ENCODE data around the gene PRLR. TPM values are rescaled to one million over a fixed set of nuclear protein-coding genes. Genes with fewer than 3 reads are reported as not detected.
"Not testable (repeated sequence)": the region's sequence is repeated elsewhere in the genome, so short reads cannot be mapped to it uniquely, and the experiment has no call there.

The PRLR gene
- total RNA-seq, 1 experiment from 2014 or later = 1.1 TPM

DNA sequence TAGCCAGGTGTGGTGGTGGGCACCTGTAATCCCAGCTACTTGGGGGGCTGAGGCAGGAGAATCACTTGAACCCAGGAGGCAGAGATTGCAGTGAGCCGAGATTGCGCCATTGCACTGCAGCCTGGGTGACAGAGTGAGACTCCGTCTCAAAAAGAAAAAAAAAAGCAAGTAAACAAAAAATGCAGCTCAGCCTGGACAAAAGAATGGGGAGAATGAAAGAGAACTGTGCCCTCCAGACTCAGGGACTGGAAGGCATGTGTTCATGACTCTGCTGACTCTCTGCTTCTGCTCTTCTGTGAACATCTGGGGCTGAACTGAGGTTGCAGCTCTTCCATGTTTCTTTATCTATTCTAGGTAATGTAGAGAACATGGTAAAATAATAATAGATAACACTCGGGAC lies 194.4 kb downstream of the PRLR start:
- DNase-seq (ENCODE audit: low spot score) = not testable (repeated sequence)

DNA sequence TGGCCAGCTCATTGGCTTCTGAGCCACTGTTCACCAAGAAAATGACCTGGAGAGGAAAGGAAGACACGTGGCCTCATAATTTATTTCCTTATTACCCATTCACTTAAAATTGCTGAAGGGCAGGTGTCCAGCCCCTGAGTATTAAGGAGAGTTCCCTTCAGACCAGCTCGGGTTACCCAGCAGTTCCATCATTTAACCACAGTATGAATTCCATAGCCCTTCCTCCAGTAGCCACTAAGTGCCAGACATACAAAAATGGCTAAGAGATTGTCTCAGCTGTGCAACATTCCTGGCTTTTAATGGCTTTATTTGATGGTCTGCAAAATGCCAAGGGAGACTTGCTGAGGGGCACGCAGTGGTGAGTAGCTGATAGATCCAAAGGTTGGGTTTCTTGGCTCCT lies 195.0 kb downstream of the PRLR start:
- DNase-seq (ENCODE audit: low spot score) = no peak

DNA sequence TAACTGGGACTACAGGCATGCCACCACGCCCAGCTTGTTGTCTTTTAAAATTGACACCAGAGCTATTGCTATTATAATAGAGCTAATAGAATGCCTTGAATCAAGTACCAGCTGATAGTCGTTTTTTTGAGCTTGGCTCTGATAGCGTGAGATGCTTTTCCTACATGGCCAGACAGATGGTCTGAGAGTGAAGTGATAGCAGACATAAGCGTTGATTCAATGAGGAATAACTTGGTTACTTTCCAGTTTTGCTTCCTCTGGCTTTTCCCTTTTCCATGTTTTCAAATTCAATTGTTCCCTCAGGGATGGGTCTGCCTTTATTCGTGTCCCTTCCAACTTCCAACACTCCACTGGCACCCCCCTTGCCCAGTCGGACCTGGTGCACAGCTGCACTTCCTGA lies 197.9 kb downstream of the PRLR start:
- DNase-seq (ENCODE audit: low spot score) = no peak

DNA sequence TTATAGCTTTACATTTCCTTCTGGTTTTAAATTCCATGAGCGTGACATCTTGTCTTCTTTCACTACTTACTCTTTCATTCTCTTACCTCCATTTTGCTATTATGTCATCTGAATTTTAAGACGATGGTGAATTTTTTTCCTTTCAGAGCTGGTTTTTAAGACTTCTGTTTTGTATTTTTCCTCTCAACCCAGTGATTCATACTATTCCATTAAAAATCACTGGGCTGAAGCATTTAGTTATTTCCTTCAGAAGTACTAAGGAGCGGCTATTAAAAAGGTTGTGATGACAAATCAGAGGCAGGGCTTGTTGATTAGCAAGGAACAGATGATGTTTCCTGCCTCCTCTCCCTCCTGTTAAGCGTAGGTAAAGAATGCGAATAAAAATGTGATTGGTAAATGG lies 199.0 kb downstream of the PRLR start:
- no peak for DNase-seq (ENCODE audit: low spot score)

DNA sequence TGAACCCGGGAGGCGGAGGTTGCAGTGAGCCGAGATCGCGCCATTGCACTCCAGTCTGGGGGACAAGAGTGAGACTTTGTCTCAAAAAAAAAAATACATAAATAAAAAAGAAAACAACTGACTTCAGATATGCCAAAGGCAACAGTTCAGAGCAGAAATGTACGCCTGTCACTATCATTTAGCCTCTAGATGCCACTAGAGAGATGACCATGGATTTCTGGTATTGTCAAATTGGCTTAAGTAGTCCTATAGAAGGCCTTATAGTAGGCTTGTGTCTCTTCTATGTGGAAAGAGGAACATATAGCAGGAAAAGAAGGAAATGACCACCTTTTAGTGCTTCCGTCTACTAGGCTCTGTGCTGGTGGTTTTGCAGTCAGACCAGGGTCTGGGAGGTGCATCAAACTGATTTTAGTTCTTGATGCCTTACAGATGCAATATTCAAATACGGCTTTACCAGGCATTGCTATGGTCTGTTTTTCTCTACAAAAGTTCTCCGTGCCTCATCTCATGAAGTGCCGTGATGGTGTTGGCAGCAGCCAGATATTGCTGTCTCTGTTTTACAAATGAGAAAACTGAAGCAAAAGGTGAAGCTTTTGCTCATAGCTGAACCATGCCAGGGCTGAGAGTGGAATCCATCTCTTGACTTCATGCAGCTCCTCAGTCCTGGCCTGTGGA lies 199.7 kb downstream of the PRLR start:
- DNase-seq (ENCODE audit: low spot score) = no peak

DNA sequence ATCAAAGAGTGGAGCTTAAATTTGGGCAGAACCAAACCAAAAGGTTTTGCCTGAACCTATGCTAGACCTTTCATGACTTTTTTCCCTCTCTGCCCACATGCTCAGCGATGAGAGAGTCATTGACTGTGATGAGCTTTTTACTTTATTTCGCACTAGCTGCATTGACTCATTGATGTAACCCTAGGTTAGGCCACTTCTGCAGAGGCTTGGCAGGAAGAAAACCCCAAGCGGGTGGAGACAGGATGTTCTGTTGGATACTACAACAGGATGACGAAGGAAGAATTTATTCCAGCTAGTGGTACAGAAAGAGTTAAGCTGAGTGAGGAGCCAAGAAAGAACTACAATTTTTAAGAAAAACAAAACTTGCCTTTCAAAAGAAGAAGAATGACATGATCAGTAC lies 201.0 kb downstream of the PRLR start:
- DNase-seq (ENCODE audit: low spot score) = peak; percentile 59

DNA sequence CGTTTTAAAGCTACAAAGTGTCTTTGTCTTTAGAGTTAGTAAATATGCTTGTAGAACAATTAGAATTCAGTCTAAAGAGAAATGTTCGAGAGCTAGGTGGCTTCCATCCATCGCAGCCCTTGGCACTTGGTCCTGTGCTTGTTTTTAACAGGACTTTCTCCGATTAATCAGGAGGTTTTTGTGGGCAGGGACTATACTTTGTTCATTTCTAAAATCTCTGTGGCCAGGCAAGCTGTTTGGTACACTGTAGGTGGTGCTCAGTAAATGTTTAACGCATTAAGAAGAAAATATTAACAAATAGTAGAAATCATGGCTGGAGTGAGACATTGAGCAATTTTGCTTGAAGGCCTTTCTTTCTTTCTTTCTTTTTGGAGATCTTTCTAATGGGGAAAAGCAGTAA lies 203.3 kb downstream of the PRLR start:
- DNase-seq (ENCODE audit: low spot score) = no peak

DNA sequence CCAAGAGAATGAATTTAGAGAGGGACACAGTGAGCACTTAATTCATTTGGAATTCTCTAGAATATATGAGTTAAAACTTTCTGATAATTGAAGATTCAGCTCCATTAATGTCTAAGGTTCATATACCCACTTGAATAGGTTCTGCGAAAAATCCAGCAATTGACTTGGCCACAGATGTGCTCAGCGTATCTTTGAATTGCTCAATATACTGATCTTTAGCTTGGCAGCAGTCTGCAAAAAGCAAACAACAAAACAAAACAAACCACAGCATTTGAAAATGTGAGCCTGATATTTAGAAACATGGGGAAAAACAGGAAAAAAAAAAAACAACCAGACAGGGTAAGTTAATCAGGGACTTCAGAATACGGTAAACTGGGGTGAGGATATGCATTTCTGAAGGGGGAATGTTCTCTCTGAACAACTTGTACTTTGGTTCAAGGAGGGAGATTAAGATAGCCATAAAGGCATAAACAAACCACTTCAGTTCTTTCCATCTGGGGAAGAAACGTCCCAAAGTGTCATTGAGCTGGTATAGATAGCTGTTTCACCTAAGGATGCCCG lies 203.9 kb downstream of the PRLR start:
- no peak for DNase-seq (ENCODE audit: low spot score)

DNA sequence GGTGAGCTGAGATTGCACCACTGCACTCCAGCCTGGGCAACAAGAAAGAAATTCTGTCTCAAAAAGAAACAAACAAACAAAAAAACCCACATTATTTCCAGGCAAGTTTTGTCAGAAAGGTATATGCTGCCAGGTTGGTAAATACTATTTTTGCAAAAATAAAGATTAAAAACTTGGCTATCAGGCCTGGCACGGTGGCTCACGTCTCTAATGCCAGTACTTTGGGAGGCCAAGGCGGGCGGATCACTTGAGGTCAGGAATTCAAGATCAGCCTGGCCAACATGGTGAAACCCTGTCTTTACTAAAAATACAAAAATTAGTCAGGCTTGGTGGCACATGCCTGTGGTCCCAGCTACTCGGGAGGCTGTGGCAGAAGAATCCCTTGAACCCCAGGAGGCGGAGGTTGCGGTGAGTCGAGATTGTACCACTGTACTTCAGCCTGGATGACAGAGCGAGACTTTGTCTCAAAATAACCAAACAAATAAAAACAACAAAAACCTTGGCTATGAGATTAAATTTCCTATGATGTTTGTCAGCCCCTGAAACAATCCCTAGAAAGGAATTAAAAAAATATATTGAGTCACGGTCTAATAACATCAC lies 205.3 kb downstream of the PRLR start:
- DNase-seq (ENCODE audit: low spot score) = no peak

DNA sequence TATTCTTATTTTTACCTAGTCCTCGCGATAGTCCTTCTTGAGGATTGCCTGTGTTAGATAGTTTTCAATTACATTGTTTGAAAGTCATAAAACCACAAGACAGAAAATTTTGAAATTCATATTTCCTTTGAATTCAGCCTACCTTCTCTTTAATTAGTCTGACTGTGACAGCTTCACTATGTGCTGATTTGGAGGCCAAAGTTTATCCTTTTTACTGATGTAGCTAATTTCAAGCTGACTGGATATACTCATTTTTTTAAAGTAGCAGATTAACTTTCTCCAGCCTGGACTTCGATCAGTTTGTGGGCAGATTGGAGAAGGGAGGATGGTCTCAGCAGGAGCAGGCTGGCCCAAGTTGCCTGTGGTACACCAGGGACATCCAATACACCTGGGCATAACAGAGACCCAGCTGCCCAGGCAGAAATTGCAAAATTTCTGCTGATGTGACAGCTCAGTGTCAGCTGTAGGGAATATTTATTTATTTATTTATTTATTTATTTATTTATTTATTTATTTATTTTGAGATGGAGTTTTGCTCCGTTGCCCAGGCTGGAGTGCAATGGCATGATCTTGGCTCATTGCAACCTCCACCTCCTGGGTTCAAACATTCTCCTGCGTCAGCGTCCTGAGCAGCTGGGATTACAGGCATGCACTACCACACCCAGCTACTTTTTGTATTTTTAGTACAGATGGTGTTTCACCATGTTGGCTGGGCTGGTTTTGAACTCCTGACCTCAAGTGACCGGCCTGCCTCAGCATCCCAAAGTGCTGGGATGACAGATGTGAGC lies 206.7 kb downstream of the PRLR start:
- DNase-seq (ENCODE audit: low spot score) = no peak

DNA sequence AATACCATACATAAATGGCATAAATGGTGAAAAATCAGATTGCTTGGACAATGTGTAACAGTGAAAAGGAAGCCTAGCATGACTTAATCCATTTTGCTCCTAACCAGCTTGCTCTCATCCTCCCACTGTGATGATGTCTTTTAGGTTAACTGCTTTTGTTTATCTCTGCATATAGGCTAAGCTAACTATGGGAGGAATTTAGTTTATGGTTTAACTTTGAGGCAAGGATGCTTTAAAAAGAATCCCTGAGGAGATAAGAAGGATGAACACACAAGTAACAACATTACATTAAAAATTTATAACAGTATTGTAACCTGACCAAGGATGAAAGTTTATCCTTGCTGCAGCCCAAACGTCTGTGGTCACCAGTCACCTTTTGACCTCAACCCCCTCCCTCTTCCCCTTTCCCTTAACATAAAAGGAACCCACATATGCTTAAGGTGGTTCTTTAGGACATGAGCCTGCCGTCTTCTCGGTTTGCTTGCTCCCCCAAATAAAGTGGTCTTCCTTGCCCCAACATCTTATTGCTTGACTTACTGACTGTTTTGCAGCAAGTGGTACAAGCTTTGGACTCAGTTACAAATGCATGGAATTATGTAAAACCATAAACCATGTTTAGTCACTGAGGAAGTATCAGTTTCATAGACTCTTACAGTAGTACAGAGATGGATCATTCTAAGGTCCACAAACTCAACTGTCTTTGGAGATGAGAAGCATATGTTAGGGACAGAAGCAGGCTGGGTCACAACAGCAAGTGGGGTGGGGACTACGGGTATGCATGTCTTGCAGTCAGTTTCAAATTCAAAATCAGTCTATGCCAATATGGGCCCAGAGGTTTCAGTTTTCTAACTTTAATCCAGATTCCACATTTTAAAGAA lies 213.9 kb downstream of the PRLR start:
- DNase-seq (ENCODE audit: low spot score) = no peak

DNA sequence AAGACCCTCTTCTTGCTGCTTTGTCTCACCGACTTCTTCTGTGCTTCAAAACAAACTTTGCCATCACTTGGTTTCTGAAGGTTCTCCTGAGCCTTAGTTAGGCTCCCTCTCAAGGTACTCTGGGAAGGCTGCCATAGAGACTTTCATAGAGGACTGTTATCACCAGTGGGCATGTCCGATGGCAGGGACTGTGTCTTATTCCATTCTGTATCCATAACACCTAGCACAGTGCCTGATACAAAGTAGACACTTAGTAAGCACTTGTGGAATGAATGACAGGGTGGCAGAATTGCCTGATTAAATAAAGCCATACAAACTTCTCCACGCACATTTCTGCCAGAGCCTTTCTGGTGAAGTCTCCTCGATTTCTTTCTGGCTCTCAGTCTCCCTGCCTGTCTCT lies 215.2 kb downstream of the PRLR start:
- DNase-seq (ENCODE audit: low spot score) = no peak

DNA sequence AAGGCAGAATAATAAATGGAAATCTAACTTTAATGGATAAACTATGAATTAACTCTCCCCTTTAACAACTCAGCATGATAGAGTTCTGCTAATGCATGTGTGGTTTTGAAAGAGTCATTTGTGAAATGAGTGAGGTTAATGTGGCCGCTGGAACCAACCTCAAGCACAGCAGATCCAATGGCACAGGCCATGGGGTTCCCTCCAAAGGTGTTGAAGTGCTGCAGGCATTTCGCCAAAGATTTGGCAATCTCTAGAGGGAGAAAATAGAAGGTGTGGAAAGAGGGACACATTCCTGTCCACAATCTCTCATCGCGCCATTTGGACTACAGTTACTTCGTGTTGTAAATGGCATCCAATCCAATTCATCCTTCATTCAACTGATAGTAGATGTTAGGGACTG lies 217.5 kb downstream of the PRLR start:
- DNase-seq (ENCODE audit: low spot score) = peak; percentile 21

DNA sequence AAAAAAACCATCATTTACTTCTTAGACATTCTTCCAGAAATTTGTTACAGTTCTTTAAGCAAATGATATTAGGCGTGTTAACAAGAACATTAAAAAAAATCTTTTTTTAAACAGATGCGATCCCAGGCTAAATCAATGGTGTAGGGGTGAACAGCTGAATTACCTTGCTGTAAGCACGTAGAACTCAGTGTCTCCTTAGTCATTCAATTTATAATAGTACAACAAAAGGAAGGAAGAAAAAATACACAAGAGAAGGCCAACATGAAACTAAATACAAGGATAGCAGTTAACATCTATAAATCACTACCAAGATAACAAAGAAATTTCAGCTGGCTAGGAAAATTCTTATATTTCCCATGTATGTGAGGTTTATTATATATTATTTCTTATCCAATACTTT lies 217.9 kb downstream of the PRLR start:
- DNase-seq (ENCODE audit: low spot score) = no peak

DNA sequence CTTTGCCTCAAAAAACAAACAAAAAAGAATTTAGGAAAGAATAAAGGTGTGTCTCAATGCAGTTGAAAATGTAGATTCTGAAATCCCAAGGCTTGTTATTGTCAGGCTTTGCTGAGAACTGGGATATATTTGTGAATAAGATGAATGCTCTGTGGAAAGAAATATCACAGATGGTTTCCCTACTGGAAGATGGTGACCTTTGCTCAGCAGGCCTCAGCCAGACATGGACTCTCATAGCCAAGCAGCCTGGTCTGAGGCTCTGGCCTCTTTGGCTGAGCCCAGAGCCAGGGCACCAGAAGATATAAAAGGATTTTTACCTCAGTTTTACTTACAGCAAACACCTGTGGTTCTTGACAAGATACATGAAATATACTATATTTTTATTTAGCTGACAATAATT lies 219.6 kb downstream of the PRLR start:
- no peak for DNase-seq (ENCODE audit: low spot score)

DNA sequence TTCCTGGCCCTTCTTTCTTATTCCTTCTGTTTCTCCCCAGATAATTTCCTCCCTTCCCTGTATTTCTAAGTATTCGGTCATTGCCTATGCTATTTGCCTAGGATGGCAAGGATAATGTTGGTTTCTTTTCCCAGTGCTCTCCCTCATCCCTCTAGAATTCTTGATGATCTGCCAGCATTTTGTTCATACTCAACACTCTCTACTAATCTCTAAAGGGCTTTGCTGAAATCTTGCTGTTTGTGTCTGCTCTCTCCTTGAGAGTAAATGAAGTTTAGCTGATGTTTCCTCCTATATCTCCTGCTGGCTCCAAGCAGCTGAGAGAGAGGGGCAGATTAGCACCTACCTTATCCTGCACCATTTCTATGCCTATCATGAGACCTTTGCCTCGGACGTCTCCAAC lies 220.6 kb downstream of the PRLR start:
- no peak for DNase-seq (ENCODE audit: low spot score)

DNA sequence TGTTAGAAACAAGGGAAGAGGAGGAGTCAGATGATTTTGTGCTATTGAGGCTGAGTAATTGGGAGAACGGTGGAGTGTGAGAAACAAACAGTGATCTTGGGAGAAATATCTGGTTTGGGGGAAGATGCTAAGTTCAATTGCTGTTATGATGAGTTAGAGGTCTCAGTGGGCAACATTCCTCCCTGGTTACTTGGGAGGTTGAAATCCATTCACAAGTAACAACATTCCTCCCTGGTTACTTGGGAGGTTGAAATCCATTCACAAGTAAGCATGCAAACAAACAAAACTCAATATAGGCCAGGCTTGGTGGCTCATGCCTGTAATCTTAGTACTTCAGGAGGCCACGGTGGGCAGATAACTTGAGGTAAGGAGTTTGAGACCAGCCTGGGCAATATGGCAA lies 221.3 kb downstream of the PRLR start:
- DNase-seq (ENCODE audit: low spot score) = no peak

DNA sequence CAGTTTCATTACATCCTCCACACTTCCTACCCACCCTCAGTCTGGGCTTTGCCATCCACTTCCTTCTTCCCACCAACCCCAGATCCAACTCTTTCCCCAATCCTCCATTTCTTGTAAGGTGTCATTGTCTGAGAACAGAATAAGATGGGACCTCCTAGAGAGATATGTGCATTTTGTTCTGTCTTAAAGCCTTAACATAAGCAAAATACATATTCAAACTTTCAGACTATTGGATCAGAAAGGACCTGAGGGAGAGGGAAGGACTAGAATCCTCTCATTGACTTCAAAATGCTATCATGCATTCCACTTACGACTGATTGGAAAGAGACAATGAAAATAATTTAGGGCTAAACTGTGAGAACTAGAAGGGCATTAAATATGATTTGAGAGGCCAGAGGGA lies 225.5 kb downstream of the PRLR start:
- DNase-seq (ENCODE audit: low spot score) = no peak

DNA sequence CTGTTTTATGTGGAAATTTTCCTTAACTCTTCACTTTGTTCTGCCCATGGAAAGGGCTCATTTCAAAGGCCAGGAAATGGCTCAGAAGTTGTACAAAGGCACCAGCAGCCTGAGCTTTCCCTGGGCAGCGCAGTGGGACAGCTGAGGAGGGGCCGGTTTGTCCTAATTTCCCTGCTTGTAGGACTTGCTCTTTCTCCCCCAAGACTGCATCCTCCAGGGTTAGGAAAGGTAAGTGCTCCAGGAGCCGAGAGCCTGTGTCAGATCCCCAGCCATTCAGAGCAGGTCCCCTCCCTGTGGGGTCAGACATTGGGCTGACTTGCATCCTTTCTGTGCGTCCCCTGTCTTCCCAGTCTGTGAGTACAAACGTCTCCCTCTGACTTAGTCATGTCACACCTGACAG lies 226.1 kb downstream of the PRLR start:
- no peak for DNase-seq (ENCODE audit: low spot score)

DNA sequence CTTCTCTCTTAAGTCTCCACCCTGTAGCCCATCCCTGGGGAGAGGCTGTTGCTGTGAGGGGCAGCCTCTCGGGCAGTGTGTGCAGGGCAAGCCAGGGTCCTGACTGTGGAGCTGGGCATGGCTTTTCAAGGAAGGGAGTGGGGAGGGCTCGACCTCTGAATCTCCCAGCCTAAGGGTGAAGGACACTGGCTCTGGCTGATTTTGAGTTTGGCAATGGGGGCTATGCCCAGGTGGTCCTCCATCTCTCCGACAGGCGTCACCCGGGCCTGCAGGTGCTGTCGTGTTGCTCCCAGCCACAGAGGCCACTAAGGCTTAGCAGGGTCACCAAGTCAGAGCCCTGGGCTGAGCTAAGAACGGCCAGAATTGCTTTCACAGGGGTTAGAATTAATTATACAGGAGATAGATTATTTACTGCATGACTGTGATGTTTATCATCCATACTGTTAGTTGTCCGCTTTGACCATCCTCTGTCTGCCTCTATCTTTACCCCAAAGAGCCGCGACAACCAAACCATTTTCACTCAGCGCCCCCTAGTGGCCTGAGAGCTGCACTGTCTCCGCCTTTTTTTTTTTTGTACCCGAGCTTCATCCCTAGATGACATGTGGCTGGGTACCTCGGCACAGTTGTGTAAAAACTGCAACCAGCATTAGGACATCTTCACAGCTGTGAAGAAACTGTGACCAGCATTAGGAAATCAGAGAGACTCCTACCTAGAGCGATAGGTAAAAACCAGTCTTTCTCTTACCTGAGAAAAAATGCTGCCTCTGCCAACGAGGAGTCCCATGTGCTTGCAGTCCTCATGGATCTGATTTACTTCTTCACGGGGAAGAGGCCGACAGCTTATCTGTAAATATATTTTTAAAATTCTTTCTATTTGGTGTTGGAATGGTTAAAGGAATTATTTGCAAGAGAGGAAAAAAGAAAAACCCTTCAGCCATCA lies 227.0 kb downstream of the PRLR start:
- peak; percentile 31 for DNase-seq (ENCODE audit: low spot score)

DNA sequence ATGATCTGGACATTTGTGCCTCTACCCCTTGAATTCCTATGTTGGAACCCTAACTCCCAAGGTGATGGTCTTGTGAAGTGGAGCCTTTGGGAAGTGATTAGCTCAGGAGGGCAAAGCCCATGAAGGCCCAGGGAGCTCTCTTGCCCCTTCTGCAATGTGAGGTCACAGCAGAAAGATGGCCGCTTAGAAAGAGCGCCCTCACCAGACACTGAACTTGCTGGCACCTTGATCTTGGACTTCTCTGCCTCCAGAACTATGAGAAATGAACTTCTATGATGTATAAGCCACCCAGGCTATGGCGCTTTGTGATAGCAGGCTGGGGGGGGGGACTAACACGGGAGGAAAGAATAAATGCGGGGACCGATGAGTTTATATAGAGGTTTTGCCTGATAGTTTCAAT lies 227.8 kb downstream of the PRLR start:
- no peak for DNase-seq (ENCODE audit: low spot score)

All from H4 (cell line).